ENCODE data around the gene SKI. TPM values are rescaled to one million over a fixed set of nuclear protein-coding genes. Genes with fewer than 3 reads are reported as not detected.

Gene SKI
- total and polyA plus RNA-seq, 2 donors (not counting 1 experiment from before 2014, with no cell fraction given) = 11.6 to 21.8 TPM

DNA sequence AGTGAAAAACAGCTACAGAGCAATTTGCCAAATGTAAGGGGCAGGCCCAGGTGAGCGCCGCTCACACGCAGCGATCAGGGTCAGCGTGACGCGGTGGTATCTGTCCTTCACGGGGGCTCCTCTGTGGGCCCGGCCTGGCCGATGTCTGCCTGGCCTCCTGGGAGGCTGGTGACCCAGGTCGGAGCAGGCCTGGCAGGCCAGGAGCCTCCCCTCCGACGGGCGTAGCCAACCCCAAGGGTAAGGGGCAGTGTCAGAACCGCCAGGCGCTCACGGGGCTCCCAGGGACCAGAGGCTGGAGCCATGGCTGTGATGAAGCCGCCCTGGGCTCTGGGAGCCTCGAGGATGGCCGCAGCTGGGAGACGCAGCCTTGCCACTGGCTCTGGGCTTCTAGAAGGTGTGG, 91.2 kb downstream of the SKI start:
- H3K27me3 ChIP-seq (ENCODE audit: control insufficient read depth, insufficient read depth, low read length) = no peaks in the 10 kb centered on the region
- H4K20me1 ChIP-seq (ENCODE audit: control insufficient read depth, extremely low read depth, insufficient read depth, low read length) = no peaks in the 10 kb centered on the region
- DNase-seq (ENCODE audit: low read depth in 2 of 2) = no peak

DNA sequence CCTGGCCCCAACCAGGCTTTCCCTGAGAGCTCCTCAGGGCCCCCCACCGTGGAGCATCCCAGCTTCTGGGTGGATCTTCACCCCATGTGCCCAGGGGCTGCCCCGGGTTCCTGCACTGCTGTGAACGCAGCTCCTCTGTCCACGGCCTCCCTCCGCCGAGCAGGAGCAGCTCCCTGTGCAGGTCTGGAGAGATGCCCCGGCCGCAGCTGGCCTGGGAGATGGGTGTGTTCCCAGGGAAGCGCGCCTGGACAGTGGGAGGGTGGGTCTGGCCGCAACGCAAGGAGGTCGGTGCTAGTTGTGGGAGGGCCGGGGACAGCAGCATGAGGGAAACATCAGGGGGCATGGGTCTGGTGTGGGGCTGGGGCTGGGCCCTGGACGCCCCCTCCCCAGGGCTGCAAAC, 91.9 kb downstream of the SKI start:
- H3K9ac ChIP-seq (ENCODE audit: insufficient read depth, low read length) = no peak overlapping the region
- H3K9me3 ChIP-seq (ENCODE audit: control insufficient read depth, insufficient read depth, low read depth, low read length) = no peaks in the 10 kb centered on the region
- H3K27me3 ChIP-seq (ENCODE audit: control insufficient read depth, insufficient read depth, low read length) = no peaks in the 10 kb centered on the region
- H3K4me2 ChIP-seq (ENCODE audit: extremely low read depth, insufficient read depth, low read length) = no peak overlapping the region
- peaks cover 5% of the 10 kb centered on the region for H3K4me1 ChIP-seq (ENCODE audit: control insufficient read depth, extremely low read depth, insufficient read depth, low read length)
- H2AFZ ChIP-seq (ENCODE audit: low read length) = no peak overlapping the region
- H3K27ac ChIP-seq (ENCODE audit: insufficient read depth, low read length) = no peak overlapping the region
- no peaks in the 10 kb centered on the region for H4K20me1 ChIP-seq (ENCODE audit: control insufficient read depth, extremely low read depth, insufficient read depth, low read length)
- no peak for DNase-seq (ENCODE audit: low read depth in 2 of 2)
- no peaks in the 10 kb centered on the region for H3K79me2 ChIP-seq (ENCODE audit: control insufficient read depth, insufficient read depth, low read length)
- TF ChIP-seq EZH2 (IDR thresholded peaks at IDR 0.05; ENCODE audit: low read length, missing control alignments) = no peak
- TF ChIP-seq, protein P1, sequence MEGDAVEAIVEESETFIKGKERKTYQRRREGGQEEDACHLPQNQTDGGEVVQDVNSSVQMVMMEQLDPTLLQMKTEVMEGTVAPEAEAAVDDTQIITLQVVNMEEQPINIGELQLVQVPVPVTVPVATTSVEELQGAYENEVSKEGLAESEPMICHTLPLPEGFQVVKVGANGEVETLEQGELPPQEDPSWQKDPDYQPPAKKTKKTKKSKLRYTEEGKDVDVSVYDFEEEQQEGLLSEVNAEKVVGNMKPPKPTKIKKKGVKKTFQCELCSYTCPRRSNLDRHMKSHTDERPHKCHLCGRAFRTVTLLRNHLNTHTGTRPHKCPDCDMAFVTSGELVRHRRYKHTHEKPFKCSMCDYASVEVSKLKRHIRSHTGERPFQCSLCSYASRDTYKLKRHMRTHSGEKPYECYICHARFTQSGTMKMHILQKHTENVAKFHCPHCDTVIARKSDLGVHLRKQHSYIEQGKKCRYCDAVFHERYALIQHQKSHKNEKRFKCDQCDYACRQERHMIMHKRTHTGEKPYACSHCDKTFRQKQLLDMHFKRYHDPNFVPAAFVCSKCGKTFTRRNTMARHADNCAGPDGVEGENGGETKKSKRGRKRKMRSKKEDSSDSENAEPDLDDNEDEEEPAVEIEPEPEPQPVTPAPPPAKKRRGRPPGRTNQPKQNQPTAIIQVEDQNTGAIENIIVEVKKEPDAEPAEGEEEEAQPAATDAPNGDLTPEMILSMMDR (conservative IDR thresholded peaks at IDR 0.05 in 1 of 2, IDR thresholded peaks at IDR 0.05 in 1 of 2; ENCODE audit: low read depth in 1 of 2, low read length in 2 of 2) = no peak
- no peaks in the 10 kb centered on the region for H3K36me3 ChIP-seq (ENCODE audit: control insufficient read depth, insufficient read depth, low read length)
- H3K4me3 ChIP-seq (replicated peaks in 1 of 4; ENCODE audit: control extremely low read depth in 1 of 4, insufficient read depth in 1 of 4, low read depth in 3 of 4, low read length in 4 of 4) = no peak overlapping the region

More for the DNA sequence above, 91.2 kb downstream of the SKI start:
- H3K27ac ChIP-seq (ENCODE audit: insufficient read depth, low read length) = no peak overlapping the region
- H3K79me2 ChIP-seq (ENCODE audit: control insufficient read depth, insufficient read depth, low read length) = no peaks in the 10 kb centered on the region
- TF ChIP-seq, protein P1 (conservative IDR thresholded peaks at IDR 0.05 in 1 of 2, IDR thresholded peaks at IDR 0.05 in 1 of 2; ENCODE audit: low read depth in 1 of 2, low read length in 2 of 2) = no peak
- no peak for TF ChIP-seq EZH2 (IDR thresholded peaks at IDR 0.05; ENCODE audit: low read length, missing control alignments)
- H3K9me3 ChIP-seq (ENCODE audit: control insufficient read depth, insufficient read depth, low read depth, low read length) = no peaks in the 10 kb centered on the region
- H3K4me1 ChIP-seq (ENCODE audit: control insufficient read depth, extremely low read depth, insufficient read depth, low read length) = peaks cover 6% of the 10 kb centered on the region
- H3K36me3 ChIP-seq (ENCODE audit: control insufficient read depth, insufficient read depth, low read length) = no peaks in the 10 kb centered on the region
- no peak overlapping the region for H3K9ac ChIP-seq (ENCODE audit: insufficient read depth, low read length)
- no peak overlapping the region for H3K4me3 ChIP-seq (replicated peaks in 1 of 4; ENCODE audit: control extremely low read depth in 1 of 4, insufficient read depth in 1 of 4, low read depth in 3 of 4, low read length in 4 of 4)
- H2AFZ ChIP-seq (ENCODE audit: low read length) = no peak overlapping the region
- H3K4me2 ChIP-seq (ENCODE audit: extremely low read depth, insufficient read depth, low read length) = no peak overlapping the region

DNA sequence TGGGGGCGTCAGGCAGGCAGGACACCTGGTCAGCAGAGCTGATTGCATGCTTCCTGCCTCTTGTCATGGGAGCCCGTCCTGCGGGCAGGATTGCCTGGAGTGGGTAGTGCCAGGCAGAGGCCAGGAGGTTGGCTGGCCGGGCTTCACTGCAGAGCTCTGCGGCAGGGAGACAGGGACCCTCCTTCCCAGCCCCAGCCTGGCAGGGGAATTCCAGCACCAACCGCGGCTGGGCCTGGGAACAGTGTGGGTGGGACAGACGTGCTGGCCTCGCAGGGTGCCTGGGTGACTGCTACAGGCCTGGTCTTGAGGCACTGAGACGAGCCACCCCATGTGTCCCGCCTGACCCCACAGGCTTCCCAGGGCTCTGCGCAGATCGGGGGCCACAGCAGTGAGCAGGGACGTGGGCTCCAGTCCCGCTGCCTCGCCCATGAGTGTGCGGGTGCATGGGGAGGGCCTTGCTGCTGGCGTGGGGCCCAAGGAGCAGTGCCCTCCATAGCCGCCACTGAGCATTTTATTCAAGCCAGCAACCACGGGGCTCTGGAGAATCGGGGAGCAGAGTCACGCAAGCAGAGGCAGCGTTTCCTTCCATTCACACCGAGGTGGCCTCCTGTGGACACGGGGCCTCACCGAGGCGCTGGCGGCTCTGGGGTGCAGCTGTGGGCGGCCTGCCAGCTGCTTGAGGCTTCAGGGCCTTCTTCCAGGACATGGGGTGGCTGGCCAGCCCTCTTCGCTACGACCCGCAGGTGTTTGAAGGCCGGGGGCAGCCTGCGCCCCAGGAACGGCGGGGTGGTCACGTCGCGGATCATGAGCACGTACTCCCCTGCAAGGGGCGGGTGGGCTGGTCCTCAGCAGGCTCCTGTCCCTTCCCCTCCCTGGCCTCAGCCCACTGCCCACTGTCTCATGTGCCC, 92.9 kb downstream of the SKI start:
- peak in 1 of 2 donors; percentile 56 for DNase-seq (ENCODE audit: low read depth in 2 of 2)
- H3K4me3 ChIP-seq (replicated peaks in 1 of 4; ENCODE audit: control extremely low read depth in 1 of 4, insufficient read depth in 1 of 4, low read depth in 3 of 4, low read length in 4 of 4) = no peak overlapping the region
- H4K20me1 ChIP-seq (ENCODE audit: control insufficient read depth, extremely low read depth, insufficient read depth, low read length) = no peaks in the 10 kb centered on the region
- no peaks in the 10 kb centered on the region for H3K36me3 ChIP-seq (ENCODE audit: control insufficient read depth, insufficient read depth, low read length)
- H3K27ac ChIP-seq (ENCODE audit: insufficient read depth, low read length) = peak overlapping the region; percentile 36
- H3K27me3 ChIP-seq (ENCODE audit: control insufficient read depth, insufficient read depth, low read length) = no peaks in the 10 kb centered on the region
- no peaks in the 10 kb centered on the region for H3K79me2 ChIP-seq (ENCODE audit: control insufficient read depth, insufficient read depth, low read length)
- H3K4me2 ChIP-seq (ENCODE audit: extremely low read depth, insufficient read depth, low read length) = no peak overlapping the region
- TF ChIP-seq, protein P1 (conservative IDR thresholded peaks at IDR 0.05 in 1 of 2, IDR thresholded peaks at IDR 0.05 in 1 of 2; ENCODE audit: low read depth in 1 of 2, low read length in 2 of 2) = no peak
- no peak for TF ChIP-seq EZH2 (IDR thresholded peaks at IDR 0.05; ENCODE audit: low read length, missing control alignments)
- H3K9ac ChIP-seq (ENCODE audit: insufficient read depth, low read length) = no peak overlapping the region
- H2AFZ ChIP-seq (ENCODE audit: low read length) = no peak overlapping the region
- peaks cover 5% of the 10 kb centered on the region for H3K4me1 ChIP-seq (ENCODE audit: control insufficient read depth, extremely low read depth, insufficient read depth, low read length)
- no peaks in the 10 kb centered on the region for H3K9me3 ChIP-seq (ENCODE audit: control insufficient read depth, insufficient read depth, low read depth, low read length)
